Measurements from ENCODE around the gene C9.
"Not testable (repeated sequence)": the region's sequence is repeated elsewhere in the genome, so short reads cannot be mapped to it uniquely, and the experiment has no call there.

C9 gene

DNA sequence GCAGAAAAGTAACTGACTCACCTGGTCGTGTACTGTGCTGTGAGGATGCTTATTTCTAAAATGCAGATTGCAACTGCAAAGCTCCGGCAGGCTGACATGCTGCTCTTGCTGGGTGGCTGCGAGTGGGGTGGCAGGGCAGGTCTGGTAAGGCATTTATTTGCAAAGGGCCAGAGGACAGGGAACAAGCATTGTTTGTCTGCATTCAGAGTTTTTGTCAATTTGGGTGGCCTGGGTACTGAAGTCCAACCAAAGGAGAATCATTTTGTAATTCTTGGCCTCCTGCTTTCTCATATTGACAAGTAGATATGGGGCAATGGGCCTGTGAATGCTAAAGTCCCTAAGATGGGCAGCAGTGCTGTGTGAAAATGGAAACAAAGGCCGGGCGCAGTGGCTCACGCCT, at the start of gene C9:
Gene C9, minus strand, starts transcription at position 129 of the 400 bp plus-strand sequence. Its CDS starts 31 bp downstream, at position 98.
- DNase-seq, result no peak

DNA sequence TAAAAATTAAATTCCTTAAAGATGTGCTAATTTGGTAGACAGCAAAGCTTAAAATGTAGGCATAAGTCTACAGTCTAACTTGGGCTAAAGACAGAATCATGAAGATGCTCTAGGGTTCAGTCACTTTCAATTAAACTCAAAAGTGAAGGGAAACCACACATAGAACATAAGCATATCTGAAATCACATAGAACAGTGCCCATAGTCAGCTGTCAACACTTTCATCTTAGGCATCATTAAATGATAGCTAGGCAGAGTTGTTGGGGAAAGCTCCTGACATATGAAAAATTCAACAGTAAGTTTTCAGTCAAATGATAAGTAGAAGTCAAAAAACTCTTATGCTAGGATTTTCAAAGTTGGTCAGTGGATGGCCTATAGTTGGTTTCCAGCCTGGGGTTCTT, 49.5 kb upstream of the C9 start:
- DNase-seq, result no peak

DNA sequence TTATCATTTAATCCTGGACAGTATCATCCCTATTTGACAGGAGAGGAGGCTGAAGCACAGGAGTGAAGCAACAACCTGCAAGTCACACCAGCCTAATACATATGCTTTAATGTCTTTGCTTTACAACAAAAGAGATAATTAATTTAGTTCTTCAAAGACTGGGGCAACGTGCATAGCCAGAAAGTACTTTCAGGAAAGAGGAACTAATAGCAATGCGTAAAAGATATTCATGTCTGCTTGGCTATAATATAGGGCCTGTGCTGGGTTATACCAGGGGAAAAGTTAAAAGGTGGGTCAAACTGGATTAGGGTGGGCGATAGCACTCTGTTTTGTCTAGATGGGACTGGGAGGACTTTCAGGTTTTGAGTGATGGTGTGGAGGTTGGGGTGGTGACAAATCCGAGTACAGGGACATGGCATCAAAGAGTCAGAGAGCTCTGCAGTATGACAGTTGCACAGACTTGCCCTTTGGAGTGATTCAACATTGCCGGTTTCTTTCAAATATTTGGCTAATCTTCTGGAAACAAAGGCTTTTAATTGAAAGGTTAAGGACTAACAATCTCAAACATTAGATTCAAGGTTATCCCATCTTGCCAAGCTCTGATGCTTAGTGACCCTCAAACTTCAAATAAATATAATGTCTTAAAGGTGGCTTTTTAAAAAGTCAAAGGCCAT, 48.6 kb upstream of the C9 start:
- no peak for DNase-seq

DNA sequence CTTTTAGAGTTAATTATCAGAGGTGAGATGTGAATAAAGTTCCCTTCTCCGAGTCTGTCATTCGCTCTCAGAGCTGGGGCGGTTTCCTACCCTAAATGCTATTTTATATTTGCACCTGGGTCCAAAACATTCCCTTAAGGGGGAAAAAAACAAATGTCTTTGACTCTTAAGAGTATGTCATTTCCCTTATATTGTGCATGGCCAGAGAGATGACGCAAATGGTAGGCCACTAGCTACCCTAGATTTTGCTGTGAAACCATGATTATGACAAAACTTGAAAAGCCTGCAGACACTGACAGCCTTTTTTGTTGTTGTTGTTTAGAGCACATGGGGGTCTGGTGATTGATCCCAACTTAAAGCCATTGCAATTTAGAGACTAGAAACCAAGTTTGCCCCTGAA, 47.7 kb upstream of the C9 start:
- no peak for DNase-seq

DNA sequence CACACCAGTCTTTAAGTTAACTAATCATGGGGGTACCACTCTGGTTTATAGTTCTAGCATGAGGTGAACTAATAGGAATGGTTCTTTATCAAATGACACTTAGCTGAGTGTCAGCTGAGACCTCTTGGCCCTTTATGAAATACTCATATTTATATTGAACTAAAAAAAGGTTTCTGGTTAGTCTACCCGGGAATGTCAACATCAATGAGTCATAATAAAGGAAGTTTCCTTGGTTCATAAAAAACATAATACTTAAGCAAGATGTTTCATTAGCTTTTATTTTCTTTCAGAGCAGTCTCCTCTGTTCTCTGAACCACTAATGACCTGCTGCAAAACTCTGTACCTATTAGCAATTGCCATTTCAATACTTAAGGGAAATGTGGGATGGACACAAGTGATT, 46.8 kb upstream of the C9 start:
- no peak for DNase-seq

DNA sequence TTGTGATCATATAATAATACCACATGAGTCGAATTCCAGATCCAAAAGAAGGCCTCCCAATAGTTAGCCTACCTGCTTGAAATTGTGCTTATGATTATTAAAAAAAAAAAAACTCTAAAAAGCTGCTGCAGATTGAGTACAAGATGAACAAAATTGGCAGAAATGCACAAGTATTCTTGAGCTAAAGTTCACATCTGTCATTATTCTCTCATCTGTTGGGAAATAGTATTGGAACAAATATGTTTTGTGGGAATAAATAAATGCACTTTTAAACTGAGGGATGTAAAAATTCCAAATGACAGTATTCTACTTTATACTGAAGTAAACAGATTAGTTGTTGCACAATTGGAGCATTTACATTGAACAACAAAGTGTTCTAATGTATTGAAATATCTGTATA, 44.7 kb upstream of the C9 start:
- DNase-seq, result no peak

DNA sequence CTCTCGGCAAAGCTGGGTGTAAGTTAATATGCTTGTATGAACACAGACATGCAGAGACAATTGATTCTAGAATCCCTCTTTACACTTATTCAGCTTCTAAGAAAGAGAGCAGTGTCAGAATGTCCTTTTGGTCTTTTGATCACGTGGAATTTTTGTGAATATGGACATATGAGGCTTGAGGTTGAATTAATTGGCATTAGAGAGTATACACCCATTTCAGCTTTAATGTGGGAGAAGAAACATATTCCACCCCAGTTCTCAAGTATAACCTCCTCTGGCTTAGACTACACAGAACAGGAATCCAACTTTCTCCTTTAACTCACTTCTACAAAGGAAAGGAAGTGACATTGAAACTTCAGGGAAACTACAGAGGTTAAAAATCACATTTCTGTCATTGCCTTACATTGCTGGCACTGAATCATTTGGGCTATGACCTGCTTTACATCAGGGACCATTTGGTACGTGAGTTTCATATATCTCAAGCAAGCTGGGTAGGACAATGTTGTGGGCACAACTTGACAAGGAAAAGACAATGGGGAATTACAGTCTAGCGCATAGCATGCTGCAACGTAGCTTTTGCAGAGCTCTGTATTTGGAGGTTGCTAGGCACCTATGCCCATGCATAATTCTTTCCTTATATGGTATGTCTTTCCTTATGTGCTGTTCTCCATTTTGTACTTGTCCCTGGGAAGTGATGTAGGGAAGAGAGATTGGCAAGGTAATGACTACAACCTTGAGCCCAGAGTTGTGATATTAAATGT, 41.0 kb upstream of the C9 start:
- DNase-seq, result no peak

DNA sequence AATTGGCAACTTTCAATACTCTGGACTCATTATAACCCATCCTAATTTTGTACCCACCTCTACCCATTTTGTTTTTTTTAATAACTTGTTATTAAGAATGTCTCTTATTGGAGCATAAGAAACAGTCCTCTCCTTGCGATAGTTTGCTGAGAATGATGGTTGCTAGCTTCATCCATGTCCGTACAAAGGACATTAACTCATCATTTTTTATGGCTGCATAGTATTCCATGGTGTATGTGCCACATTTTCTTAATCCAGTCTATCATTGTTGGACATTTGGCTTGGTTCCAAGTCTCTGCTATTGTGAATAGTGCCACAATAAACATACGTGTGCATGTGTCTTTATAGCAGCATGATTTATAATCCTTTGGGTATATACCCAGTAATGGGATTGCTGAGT, 39.5 kb upstream of the C9 start:
- DNase-seq, result not testable (repeated sequence)

DNA sequence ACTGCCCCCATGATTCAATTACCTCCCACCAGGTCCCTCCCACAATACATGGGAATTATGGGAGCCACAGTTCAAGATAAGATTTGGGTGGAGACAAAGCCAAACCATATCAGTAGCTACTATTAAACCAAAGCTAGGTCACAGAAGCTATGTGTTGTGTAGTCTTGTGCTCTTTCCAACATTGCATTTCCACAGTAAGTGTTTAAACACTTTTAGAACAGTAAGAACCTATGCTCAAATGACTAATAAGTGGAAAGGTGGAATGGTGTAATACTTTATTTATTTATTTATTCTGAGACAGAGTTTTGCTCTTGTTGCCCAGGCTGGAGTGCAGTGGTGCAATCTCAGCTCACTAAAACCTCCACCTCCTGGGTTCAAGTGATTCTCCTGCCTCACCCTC, 37.8 kb upstream of the C9 start:
- DNase-seq, result not testable (repeated sequence)

DNA sequence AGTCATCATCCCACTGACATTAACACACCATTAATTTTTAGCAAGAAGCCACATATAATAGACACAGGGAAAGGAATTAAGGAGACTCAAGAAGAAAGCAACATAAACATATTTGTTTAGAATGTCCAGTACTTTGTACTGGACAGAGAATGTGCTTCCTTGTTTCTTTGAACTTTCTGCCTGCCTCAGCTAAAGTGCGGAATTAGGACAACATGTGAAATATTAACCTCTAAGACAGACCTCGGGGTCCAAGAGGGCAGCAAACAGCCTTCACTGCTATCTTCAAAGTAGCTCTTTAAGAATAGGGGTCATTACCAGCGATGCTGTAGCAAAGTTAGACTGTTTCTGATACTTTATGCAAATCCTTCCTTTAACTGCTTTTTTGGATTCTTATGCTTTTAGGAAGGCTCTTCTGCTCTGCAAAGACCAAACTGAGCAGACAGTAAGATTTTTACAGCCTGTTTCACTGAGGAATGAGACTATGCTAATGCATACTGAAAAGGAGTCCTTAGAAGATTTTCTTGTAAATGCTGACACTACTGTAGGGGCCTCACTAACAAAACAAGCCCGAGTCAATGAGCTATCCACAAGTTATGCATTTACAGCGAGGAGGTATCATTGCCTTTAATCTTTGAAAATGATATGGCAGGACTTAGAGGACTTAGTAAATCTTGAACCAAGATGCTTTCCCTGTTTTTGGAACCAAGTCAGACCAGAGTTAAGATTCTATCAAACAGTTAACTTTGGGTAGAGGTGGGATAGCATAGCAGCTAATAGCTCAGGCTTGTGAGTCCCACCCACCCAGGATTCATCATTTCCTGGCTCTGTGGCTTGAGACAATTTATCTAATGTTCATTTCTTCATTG, 36.7 kb upstream of the C9 start:
- DNase-seq, result no peak

DNA sequence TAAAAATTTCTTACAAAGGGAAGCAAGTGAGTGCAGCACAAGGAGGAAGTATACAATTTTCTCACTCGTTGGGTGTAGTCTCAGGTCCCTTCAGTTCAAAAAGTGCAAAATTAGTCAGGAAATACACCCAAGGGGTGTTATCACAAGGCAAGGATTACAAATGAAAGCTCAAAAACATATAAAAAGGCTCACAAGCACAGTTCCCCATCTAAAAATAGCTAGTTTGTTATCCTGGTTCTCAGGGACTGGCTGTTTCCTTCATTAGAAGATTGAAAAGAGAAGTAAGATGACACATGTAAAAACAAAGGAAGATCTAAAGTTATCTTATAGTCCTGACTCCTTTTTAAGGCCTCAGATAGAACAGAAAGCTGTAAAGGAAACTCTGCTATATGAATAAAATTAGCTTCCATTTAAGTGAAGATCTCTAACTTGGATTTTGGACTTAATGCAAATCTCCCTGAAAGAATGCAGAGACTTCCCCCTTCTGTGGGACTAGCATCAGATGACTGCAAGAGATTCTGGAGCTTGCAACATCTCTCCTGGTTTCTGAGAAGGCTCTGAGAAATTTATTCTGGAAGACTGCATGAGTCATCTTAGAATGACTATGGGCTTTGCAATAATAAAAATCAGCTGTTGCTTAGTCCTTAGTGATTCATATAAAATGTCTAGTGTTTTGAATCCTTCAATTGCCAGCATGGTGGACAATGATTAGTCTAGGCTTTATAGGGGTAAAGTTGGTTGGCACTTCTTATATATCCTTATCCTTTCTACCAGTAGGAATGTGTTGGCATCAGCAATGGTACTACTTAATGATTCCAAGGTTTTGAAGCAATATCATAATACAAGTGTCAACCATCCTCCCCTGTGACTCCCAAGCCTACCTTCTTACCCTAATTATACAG, 35.1 kb upstream of the C9 start:
- no peak for DNase-seq

DNA sequence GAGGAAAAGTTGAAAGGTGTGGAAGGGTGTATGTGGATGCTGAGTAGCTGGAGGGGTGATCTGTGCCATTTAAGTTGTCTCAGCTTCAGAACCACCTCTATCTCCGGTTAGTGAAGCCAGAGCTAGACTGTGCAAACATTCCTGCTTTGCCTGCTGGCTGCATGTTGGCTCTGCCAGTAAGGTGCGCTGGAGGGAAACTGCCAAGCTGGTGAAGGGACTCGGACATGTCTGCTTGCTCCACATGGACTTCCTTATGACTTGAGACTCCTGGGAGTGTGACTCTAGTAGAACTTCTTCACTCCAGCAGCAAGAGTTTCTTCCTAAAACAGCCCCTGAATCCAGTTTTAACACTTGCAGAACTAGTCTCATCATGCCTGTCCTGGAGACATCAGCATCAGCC, 32.5 kb upstream of the C9 start:
- no peak for DNase-seq

DNA sequence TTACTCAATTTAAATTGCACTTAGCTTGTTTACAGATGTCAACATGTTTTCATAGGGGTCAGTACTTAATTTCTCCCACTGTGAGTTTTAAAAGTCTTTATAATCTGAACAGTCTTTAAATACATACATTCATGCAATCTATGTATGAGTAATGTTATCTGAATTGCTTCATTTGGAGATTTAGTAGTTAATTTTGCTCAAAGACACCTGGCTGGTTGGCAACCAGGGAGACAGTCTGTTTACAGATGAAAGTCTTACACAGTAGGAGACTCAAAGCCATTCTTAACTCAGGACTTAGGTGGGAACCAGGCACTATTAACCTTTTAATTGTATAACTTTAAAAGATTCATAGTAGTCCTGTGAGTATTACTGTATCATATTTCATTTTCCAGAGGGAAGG, 31.2 kb upstream of the C9 start:
- DNase-seq, result no peak

DNA sequence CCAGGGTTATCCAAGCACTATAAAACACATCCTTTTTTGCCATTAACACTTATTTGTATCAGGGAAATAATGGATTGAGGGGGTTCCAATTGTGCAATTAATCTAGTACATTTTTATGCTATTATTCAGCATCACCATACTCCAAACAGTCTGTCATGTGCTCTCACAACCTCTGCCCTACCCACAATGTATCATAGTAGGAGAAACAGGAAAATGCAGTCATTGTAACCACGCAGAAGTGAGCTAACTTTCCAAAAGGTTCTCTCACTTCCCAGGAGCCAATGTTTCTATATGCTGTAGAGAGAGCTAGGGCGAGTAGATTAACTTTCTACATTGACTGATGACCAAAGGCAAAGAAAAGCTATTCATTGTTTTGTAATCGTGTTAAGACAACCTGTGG, 30.7 kb upstream of the C9 start:
- no peak for DNase-seq

DNA sequence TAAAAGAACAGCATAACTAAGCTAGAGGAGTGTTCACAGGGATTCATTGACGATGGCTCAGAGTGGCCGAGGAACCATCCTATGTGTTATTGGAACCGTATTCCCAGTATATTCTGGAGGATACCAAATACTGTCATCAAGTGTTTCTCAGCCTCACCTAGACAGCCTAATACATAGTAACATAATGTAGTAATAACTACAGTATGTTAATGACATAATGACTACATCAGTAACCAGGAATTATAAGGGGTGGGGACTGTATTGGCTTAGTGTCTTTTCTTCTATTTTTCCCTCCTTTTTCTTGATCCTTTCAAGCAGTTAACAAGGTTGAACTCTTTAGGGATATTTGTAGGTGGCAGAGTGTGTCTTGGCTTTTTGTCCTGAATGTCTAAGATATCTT, 26.6 kb upstream of the C9 start:
- no peak for DNase-seq

DNA sequence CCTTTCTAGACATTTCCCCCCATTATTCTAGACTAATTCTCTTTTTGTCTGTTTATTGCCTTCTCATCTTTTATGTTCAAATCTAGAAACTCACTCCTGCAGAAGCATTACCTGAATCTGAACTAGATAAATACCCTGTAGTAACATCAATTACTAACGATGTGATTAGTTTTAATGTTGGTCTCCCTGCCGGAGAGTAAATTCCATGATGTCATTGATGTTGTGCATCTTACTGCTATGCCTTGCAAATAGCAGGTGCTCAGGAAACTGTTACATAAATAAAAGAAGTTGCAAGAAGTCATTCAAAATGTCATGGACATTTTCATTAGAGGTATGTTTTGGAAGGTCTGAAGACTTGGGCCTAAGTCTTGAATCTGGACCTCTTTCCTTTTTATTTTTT, 23.0 kb upstream of the C9 start:
- DNase-seq, result no peak

DNA sequence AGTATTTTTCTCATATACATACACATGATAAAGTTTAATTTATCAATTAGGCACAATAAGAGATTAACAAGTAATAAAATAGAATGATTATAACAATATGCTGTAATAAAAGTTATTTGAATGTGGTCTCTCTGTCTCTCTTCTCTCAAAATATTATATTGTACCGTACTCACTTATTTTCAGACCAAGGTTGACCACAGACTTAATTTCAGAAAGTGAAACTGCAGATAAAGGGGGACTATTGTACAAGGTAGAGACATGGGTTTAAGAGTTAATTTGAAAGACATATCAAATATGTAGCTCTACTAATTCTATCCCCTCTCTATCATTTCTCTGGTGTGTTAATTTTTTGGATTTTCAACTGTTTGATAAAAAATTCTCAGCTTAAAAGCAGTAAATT, 20.0 kb upstream of the C9 start:
- DNase-seq, result no peak

DNA sequence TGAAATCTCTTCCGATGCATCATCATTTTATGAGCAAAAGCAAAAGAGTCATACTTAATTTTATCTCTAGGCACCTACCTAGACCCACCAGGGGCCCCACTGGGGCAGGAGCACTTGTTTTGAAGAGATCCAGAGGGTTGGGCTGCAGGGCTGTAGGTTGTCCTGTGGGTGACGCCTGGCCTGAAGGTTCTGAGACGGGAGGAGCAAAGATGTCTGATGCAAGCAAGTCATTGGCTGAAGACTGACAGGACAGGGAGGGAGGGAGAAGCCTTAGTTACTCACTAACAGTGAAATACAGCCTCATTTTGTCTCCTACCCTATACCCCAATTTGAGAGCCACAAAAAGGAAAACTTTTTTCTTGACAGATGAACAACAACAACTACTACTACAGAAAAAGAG, 17.1 kb upstream of the C9 start:
- DNase-seq, result no peak

DNA sequence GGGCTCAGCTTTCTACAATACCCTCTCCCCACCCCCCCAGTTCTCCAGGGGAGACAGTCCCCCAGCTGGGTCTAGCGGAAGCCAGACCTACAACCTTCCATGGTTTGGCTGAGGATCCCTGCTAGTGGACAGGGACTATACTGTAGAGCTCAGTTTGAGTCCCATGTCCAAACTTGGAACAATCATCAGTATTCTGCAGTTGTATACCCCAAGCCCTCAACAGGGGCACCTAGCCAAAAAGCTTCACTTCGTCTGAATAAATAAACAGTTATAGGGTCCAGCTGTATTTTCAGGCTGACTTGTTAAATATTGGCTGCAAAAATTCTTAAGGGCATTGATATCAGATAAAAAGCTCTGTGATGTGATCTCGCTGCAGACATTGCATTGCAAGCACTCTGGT, 15.4 kb upstream of the C9 start:
- no peak for DNase-seq

DNA sequence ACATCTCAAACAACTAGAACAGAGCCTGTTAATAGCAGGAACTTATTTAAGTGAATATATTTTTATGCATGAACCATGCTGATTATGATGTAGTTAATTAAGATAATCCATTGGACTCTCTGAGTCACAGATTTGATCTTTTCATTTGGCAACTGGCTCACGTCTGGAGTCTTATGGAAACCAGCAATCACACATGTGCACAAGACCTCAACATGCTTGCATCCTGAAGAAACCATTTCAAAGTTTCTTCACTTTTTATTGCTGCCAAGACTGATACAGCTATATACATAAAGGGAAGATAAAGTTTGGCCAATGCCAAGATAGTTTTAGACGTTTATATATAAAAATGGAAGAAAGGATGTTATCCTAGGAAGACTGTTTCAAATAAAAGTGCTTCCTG, 13.3 kb upstream of the C9 start:
- DNase-seq, result no peak

DNA sequence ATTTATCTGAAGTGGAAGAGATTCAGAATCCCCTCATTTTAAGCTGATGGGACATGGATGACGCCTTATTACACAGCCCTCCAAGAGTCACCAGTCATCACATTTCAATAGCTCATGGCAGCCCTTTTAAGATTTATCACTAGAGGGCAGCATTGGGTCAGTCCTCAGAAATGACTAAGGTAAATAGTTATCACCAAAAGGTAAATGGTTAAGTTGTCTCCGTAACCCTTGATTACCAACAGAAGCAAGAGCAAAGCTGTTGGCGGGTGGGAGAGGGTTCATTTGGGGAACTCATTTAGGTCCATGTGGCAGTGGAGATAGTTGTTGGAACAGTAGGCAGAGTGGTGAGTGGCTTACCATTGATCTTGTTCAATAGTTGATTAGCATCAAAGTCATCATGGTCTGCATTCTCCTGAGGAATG, 12.0 kb upstream of the C9 start:
- DNase-seq, result peak; percentile 45

DNA sequence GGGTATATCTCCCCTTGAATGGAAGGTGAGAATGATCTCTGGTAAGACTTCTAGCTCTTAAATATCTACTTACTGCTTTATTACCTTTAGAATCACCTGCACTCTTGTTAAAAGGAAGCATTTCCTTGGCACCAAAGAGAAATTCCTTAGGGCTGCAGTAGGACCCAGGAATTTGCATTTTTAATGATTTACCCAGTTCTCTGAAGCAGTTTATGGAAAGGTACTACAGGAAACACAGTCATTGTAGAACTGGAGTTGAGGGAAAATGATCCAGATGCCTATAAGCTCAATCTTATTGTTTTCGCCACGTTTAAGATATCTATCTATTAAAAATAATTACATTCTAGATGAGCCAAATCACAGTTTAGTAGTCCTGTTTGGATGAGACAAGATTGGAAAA, 9.5 kb upstream of the C9 start:
- no peak for DNase-seq

DNA sequence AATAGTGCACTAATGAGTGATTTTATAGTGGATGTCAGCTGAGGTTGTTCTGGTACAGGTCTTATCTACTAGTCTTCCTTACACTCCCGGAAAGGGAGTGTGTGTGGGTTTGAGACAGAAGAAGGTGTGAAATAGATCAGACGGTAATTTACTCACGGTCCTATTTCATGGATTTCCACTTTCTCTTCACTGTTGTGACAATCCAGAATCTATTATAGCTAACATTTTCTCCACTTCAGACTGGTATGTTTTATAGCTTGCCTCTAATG, 7.0 kb upstream of the C9 start:
- DNase-seq, result no peak
